NT2/D1 (cell line): ENCODE data around the gene CRYGC.
"Not testable (repeated sequence)": the region's sequence is repeated elsewhere in the genome, so short reads cannot be mapped to it uniquely, and the experiment has no call there.

Experiments
- DNase-seq: peaks from one replicate; pipeline ENCODE4 v3.0.0-alpha.2; 2011; ENCODE audit warnings: low read depth, low spot score
- H3K27me3 ChIP-seq: 2 replicates; pipeline ENCODE4 v1.6.0; 2011; ENCODE audit warnings: mild to moderate bottlenecking; ENCODE audit not compliant: insufficient read length, insufficient read depth
- H3K36me3 ChIP-seq: 2 replicates; pipeline ENCODE4 v1.6.1; 2011; ENCODE audit warnings: mild to moderate bottlenecking, low read length, mixed read lengths; ENCODE audit not compliant: insufficient read depth, insufficient read length
- H3K4me1 ChIP-seq: 2 replicates; pipeline ENCODE4 v1.5.1; 2011; ENCODE audit not compliant: insufficient read depth, insufficient read length
- H3K4me3 ChIP-seq: 2 replicates; pipeline ENCODE4 v1.5.1; 2011; ENCODE audit warnings: low read depth; ENCODE audit not compliant: insufficient read length
- H3K9ac ChIP-seq: 2 replicates; pipeline ENCODE4 v1.6.0; 2011; ENCODE audit warnings: low read depth; ENCODE audit not compliant: insufficient read length
- H3K9me3 ChIP-seq: 2 replicates; pipeline ENCODE4 v1.5.1; 2011; ENCODE audit warnings: mild to moderate bottlenecking, low read length; ENCODE audit not compliant: insufficient read depth
- SUZ12 ChIP-seq: IDR thresholded peaks from 2 replicates; pipeline ENCODE4 v1.6.1; 2011; ENCODE audit not compliant: insufficient read length, insufficient read depth; ENCODE audit errors: extremely low read depth
- YY1 ChIP-seq: IDR thresholded peaks from 2 replicates; pipeline ENCODE4 v1.6.1; 2011; ENCODE audit not compliant: insufficient read length, insufficient read depth
- ZNF274 ChIP-seq: IDR thresholded peaks from 2 replicates; pipeline ENCODE4 v1.6.1; 2011; ENCODE audit warnings: mild to moderate bottlenecking, low read depth, low read length

The CRYGC gene

DNA sequence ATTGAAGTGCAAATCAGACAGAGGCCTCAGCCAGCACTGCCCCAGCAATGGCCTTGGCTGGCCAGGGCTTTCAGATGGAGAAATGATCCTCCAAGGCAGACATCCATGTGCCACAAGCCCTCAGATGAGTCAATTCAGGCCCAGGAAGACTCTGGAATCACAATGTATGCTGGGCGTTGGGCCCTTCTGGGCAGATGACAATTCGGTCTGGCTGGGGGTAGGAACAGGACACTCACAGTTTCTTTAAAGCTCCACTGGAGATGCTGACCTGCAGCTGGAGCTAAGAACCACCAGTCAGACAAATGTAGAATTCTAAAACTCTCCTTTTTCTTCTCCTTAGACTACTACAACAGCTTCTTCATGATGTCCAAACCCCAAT lies 7.1 kb upstream of the CRYGC start:
- no peaks in the 10 kb centered on the region for H3K36me3 ChIP-seq
- no peak for TF ChIP-seq SUZ12
- TF ChIP-seq ZNF274 = no peak
- no peak for TF ChIP-seq YY1
- no peak overlapping the region for H3K4me3 ChIP-seq
- DNase-seq = peak; percentile 27
- no peaks in the 10 kb centered on the region; the same call in 1 of the 2 replicates for H3K9me3 ChIP-seq
- peaks cover 3% of the 10 kb centered on the region for H3K4me1 ChIP-seq
- H3K9ac ChIP-seq = no peak overlapping the region
- no peaks in the 10 kb centered on the region for H3K27me3 ChIP-seq

- H3K9me3 ChIP-seq = no peaks in the 10 kb centered on the region; the same call in 1 of the 2 replicates
- H3K4me1 ChIP-seq = peaks cover 3% of the 10 kb centered on the region
- no peak overlapping the region for H3K4me3 ChIP-seq
- DNase-seq = no peak
- no peak for TF ChIP-seq SUZ12
- no peaks in the 10 kb centered on the region for H3K36me3 ChIP-seq
- no peaks in the 10 kb centered on the region for H3K27me3 ChIP-seq
- no peak overlapping the region for H3K9ac ChIP-seq
Observed at GRCh38 chr2:208135794-208136715, 6.4 kb upstream of the CRYGC start.

GRCh38 chr2:208134928-208135586 lies 5.4 kb upstream of the CRYGC start:
- Histone ChIP-seq H3K36me3 (no peaks in the 10 kb centered on the region), H3K4me1 (peaks cover 3% of the 10 kb centered on the region), H3K9ac (no peak overlapping the region), H3K9me3 (no peaks in the 10 kb centered on the region; the same call in 1 of the 2 replicates), H3K4me3 (no peak overlapping the region), H3K27me3 (no peaks in the 10 kb centered on the region)
- TF ChIP-seq YY1 (no peak), SUZ12 (no peak), ZNF274 (no peak)
- DNase-seq = no peak

DNA sequence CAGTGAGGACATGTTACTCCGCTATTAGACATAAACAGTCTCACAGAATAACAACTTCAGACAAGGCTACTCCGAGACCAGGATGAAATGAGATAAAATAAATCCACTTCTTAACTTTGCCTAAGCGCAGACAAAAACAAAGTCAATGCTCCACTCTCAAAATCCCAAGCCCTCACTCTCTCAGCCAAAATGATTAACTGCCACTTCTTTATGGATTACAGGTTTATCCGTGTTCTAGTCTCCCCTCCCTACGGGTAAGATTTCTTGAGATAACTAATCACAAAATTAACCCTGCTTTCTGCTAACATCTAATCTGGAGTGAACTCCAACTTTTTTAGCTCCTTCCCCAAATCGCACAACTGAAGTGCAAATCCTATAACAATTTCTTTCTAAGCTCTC lies 1.1 kb upstream of the CRYGC start:
- H3K27me3 ChIP-seq = no peaks in the 10 kb centered on the region
- no peaks in the 10 kb centered on the region; the same call in 1 of the 2 replicates for H3K9me3 ChIP-seq
- peaks cover 2% of the 10 kb centered on the region for H3K4me1 ChIP-seq
- no peak overlapping the region for H3K9ac ChIP-seq
- no peaks in the 10 kb centered on the region for H3K36me3 ChIP-seq
- DNase-seq = no peak
- TF ChIP-seq SUZ12 = no peak
- TF ChIP-seq YY1 = no peak
- TF ChIP-seq ZNF274 = no peak
- H3K4me3 ChIP-seq = no peak overlapping the region

- Histone ChIP-seq H3K36me3 (no peaks in the 10 kb centered on the region), H3K9me3 (no peaks in the 10 kb centered on the region; the same call in 1 of the 2 replicates), H3K9ac (no peak overlapping the region), H3K4me3 (no peak overlapping the region), H3K4me1 (no peaks in the 10 kb centered on the region), H3K27me3 (no peaks in the 10 kb centered on the region)
- TF ChIP-seq SUZ12 (no peak), ZNF274 (no peak), YY1 (no peak)
- no peak for DNase-seq
Observed at GRCh38 chr2:208128136-208128535, 1.5 kb downstream of the CRYGC start.

DNA sequence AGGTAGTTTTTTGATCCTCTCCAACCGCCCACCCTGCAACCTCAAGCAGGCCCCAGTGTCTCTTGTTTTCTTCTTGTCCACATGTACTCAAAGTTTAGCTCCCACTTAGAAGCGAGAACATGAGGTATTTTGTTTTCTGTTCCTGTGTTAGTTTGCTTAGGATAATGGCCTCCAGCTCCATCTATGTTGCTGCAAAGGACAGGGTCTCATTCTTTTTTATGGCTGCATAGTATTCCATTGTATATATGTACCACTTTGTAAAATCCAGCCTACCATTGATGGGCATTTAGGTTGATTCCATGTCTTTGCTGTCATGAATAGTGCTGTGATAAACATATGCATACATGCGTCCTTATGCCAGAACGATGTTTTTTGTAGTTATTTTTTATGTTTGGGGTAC lies 2.5 kb downstream of the CRYGC start:
- no peak for DNase-seq
- TF ChIP-seq ZNF274 (no peak), YY1 (no peak), SUZ12 (no peak)
- no peaks in the 10 kb centered on the region for H3K27me3 ChIP-seq
- H3K4me3 ChIP-seq = no peak overlapping the region
- no peaks in the 10 kb centered on the region; the same call in 1 of the 2 replicates for H3K9me3 ChIP-seq
- no peaks in the 10 kb centered on the region for H3K36me3 ChIP-seq
- no peaks in the 10 kb centered on the region for H3K4me1 ChIP-seq
- H3K9ac ChIP-seq = no peak overlapping the region

DNA sequence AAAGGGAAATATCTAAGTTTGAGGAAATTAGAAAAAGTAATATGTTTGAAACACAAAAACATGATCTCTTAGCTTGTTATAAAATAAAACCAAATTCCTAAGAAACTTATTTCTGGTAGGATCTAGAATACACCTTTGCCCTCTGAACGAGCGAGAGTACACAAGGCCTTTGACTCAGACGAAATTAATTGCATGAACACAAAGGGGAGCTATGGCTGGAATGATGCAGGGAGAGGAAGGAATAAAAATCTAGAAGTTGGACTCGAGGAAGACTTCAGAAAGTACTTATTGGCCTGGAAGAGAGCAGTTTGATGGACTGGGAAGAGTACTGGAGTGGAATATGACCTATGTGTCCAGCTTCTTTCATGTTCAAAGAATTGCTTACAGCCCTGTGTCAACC lies 4.4 kb downstream of the CRYGC start:
- DNase-seq = no peak
- H3K9ac ChIP-seq = no peak overlapping the region
- H3K36me3 ChIP-seq = no peaks in the 10 kb centered on the region
- H3K4me1 ChIP-seq = no peaks in the 10 kb centered on the region
- H3K27me3 ChIP-seq = no peaks in the 10 kb centered on the region
- no peak overlapping the region for H3K4me3 ChIP-seq
- no peaks in the 10 kb centered on the region; the same call in 1 of the 2 replicates for H3K9me3 ChIP-seq
- TF ChIP-seq ZNF274 (no peak), SUZ12 (no peak), YY1 (no peak)

GRCh38 chr2:208124013-208124715 lies 5.5 kb downstream of the CRYGC start, which contains the start of gene CRYGD:
Gene CRYGD (minus strand): TSS chr2:208124524. CDS start chr2:208124473, 51 bp downstream.
- not testable (repeated sequence) for H3K4me3 ChIP-seq, H3K27me3 ChIP-seq, H3K9ac ChIP-seq, DNase-seq, H3K36me3 ChIP-seq, H3K9me3 ChIP-seq, H3K4me1 ChIP-seq
